Measurements from ENCODE around the gene CERCAM.

GRCh38 chr9:128481561-128481960 lies 60.9 kb downstream of the CERCAM start:
- TF ChIP-seq CTCF (IDR thresholded peaks at IDR 0.05) (no peak), POLR2A (IDR thresholded peaks at IDR 0.05) (no peak), POLR2AphosphoS5 (IDR thresholded peaks at IDR 0.05) (no peak), EP300 (IDR thresholded peaks at IDR 0.05) (no peak)

Measured in sigmoid colon (tissue), 4 donors.